Activated T-cell treated with anti-CD3 and anti-CD28 coated beads, Interleukin-2, amount 50 U/mL, for 48 hours (primary cell): ENCODE data around the gene SH3BP4.

ENCODE experiments used
- DNase-seq, 2 experiments: peaks; one replicate each; pipeline ENCODE4 v3.0.0-alpha.2; 2020

Gene SH3BP4

DNA sequence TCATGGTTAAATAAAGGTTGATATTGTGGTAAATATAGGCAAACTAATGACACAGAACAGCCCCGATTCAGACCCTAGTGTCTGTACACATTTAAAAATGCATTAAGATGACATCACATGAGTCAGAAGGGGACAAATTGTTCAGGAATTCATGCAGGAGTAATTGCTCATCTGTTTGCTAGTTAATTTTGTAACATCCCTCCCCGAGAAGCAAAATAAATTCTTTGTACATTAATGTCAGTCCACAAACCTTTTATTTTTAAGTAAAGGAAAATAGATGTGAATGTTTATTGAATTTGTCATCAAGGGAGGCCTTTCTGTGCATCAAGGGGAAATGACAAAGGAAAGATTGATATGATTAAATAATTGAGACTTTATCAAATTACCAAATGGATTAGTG lies 69.9 kb downstream of the SH3BP4 start:
- DNase-seq, result no peak

DNA sequence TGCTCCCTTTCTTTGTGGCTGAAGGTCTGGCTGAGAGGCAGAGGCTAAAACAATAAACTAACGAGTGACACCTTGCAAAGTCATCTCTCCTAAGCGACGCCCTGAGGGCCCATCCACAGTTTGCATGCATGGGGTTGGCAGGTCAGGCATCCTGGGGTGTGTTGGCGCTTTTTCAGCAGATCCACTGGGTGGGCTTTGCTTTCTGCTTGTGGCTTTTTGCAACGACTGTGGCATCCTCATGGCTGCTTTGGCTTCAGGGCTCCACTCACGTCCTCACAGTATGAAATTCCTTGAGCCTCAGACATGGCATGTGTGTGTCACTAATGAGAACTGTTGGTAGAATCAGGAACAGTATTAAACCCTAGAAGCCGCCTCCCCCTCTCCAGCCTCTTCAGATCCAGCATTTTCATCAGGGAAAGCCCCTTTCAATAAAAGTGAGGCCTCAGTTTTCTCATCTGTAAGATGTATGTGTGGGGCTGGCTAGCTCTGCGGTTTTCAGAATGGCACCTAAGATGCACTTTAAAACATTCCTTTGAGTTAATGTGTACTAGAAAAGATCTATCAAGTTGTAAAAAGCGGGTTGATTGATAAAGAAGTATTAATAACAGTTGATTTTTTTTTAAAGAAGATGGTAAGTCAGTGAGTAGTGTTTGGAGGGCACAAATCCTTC lies 72.5 kb downstream of the SH3BP4 start:
- no peak for DNase-seq

DNA sequence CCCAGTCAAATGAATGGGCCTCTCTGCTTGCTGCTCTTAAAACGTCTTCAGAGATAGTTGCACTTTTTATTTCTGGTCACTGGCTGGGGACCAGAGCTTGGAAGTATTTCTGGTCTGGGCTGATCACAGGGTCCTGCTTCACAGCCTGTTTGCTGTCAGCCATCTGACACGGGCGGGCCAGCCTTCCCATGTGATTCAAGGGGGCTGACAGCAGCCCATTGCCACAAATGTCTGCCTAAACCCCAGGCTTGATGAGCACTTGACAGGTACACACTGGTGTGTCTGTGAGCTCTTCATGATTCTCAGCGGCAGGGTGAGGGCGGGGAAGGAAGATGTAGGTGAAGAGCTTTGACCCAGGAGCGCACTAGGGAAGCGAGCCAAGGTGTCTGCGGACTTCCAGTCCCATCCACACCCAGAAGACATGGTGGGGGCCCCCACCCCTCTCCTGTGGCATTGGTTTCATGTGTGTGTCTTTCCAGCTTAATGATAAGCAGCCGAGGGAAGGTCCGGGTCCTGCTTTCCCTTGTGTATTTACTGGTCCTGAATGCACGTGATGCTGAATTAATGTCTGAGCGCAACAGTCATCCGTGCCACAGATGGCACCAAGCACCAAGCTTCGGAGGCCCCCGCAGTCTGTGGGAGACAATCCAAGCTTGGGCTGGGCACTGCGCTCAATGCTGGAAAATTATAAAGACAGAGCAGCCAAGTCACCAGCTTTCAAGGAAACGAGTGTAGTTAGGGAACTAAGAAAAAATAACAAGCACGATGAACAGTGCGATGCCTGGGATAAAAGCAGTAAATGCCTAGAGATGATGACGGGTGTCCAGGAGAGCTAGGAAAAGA lies 73.3 kb downstream of the SH3BP4 start:
- DNase-seq, result no peak

GRCh38 chr2:235025800-235026536 lies 74.2 kb downstream of the SH3BP4 start:
- no peak for DNase-seq

- no peak for DNase-seq
Observed at GRCh38 chr2:235026649-235027557, 75.1 kb downstream of the SH3BP4 start.

- no peak for DNase-seq
Observed at GRCh38 chr2:235027558-235028214, 75.9 kb downstream of the SH3BP4 start.

GRCh38 chr2:235028646-235029045 lies 76.8 kb downstream of the SH3BP4 start:
- DNase-seq, result no peak

DNA sequence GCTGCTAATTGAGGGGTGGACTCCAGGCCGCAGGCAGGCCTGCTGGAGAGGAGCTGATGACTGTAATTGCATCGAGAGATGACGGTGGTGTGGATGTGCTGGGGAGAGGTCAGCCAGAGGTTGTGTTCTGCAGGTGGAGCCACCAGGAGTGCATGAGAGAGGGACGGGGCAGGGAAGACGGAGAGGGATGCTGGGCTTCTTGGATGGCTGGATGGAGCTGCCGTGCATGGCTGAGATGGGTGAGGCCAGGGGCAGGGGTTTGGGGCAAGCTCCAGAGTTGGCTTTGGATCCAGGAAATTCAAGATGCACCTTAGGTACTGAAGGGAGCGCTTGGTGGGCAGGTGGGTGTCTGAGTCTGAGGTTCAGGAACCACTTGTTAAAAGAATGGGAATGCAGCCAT lies 77.2 kb downstream of the SH3BP4 start:
- DNase-seq, result no peak

DNA sequence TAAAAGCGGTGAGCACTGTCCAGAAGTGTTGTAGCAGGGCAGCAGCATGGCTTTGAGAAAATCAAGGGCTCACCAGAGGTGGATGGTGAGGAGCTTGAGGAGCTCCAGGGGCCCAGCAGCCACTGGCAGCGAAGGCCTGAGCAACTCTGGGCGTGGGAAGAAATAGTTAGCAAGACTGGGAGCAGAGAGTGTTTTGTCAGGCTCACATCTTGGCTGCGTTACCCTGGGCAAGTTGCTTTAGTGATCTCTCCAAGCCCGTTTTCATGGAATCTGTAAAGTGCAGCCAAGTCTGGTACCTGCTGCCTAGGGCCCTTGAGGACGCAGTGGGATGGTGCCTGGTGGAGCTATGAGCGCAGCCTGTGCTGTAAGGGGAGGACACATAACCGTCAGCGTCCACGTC lies 78.3 kb downstream of the SH3BP4 start:
- no peak for DNase-seq

- DNase-seq, result no peak
Observed at GRCh38 chr2:235030936-235031335, 79.1 kb downstream of the SH3BP4 start.

- no peak for DNase-seq
Observed at GRCh38 chr2:235031686-235032373, 80.0 kb downstream of the SH3BP4 start.

DNA sequence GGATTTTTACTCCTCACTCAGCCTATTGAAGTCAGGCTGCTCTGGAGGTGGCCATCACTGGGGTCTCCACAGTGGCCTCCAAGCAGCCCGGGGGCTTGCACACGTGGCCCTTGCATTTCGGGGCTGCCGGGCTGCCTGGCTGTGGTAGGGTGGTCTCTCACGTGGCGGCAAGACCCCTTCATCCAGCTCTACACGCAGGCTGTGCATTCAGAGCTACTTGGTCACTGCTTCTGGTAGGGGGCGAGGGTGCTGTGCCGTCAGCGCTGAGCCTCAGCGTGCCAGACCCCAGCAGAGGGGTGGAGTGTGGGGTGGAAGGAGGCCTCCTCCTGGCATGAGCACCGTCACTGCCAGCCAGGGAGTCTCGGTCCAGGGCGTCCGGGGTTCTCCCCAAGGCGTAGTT lies 80.6 kb downstream of the SH3BP4 start:
- no peak for DNase-seq

GRCh38 chr2:235032949-235033348 lies 81.1 kb downstream of the SH3BP4 start:
- no peak for DNase-seq

DNA sequence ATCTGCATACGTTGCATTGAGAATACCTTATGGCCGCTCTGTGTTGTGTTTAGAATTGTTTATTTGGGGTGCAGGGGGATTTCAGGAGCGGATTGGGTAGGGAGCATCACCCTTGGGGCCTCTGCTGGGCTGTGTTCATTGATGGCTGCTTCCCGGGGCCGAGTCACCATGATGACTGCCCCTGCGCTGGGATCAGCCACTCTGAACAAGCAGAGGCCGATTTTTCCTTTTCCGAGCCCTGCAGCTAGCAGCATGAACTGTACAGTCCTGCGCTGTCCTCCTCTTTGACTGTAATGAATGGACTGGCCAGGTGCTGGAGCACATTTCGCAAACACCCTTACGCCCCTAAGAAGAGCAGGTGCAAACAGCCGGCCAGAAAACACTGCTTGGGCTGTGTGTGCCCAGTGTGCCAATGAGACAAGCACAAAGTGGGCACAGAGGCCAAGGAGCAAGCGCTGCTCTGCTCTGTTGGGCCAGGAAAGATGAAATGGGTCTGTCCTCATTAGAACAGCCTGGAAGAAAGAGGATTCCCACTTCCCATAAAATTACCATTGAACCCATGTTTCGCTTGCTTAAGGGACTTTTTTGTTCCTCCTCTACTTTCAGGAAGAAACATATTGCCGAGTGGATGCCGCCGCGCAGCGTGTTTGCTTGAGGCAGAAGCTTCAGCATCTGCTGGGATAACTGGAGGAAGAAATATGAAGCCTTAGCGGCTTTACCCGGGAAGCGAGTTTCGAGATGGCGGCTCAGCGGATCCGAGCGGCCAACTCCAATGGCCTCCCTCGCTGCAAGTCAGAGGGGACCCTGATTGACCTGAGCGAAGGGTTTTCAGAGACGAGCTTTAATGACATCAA lies 82.7 kb downstream of the SH3BP4 start:
- no peak for DNase-seq

GRCh38 chr2:235037604-235038166 lies 85.9 kb downstream of the SH3BP4 start:
- DNase-seq, result no peak

DNA sequence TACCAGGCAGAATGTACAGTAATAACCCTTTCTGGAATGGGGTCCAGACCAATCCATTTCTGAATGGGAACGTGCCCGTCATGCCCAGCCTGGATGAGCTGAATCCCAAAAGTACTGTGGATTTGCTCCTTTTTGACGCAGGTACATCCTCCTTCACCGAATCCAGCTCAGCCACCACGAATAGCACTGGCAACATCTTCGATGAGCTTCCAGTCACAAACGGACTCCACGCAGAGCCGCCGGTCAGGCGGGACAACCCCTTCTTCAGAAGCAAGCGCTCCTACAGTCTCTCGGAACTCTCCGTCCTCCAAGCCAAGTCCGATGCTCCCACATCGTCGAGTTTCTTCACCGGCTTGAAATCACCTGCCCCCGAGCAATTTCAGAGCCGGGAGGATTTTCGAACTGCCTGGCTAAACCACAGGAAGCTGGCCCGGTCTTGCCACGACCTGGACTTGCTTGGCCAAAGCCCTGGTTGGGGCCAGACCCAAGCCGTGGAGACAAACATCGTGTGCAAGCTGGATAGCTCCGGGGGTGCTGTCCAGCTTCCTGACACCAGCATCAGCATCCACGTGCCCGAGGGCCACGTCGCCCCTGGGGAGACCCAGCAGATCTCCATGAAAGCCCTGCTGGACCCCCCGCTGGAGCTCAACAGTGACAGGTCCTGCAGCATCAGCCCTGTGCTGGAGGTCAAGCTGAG lies 89.6 kb downstream of the SH3BP4 start:
- DNase-seq, result no peak

- DNase-seq, result no peak
Observed at GRCh38 chr2:235041918-235042575, 90.2 kb downstream of the SH3BP4 start.

DNA sequence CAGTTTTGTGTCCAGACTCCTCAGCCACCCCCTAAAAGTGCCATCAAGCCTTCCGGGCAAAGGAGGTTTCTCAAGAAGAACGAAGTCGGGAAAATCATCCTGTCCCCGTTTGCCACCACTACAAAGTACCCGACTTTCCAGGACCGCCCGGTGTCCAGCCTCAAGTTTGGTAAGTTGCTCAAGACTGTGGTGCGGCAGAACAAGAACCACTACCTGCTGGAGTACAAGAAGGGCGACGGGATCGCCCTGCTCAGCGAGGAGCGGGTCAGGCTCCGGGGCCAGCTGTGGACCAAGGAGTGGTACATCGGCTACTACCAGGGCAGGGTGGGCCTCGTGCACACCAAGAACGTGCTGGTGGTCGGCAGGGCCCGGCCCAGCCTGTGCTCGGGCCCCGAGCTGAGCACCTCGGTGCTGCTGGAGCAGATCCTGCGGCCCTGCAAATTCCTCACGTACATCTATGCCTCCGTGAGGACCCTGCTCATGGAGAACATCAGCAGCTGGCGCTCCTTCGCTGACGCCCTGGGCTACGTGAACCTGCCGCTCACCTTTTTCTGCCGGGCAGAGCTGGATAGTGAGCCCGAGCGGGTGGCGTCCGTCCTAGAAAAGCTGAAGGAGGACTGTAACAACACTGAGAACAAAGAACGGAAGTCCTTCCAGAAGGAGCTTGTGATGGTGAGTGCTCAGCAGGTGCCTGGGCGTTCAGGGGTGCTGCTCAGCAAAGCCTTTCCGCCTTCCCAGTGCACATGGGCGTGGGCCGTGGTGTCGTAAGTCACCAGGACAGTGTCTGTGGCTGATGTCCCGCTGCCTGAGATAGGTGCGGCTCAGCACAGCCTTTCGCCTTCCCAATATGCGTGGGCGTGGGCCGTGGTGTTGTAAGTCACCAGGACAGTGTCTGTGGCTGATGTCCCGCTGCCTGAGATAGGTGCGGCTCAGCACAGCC lies 91.0 kb downstream of the SH3BP4 start:
- DNase-seq, result no peak
